Esophagus squamous epithelium (tissue), 5 donors: ENCODE data around the gene CACNA1I. TPM values are rescaled to one million over a fixed set of nuclear protein-coding genes. Genes with fewer than 3 reads are reported as not detected.

Source experiments
- DNase-seq: peaks from one replicate; lab custom pipeline; 2025; lab: John Stamatoyannopoulos, UW
- H3K27ac ChIP-seq, 4 donors: fragments of 200-600 bp; sonication (generic); one replicate each; pipeline ENCODE4 v1.5.1; 2016 to 2019; ENCODE audit warnings: mild to moderate bottlenecking in 1 of 4
- H3K27me3 ChIP-seq, 4 donors: fragments of 200-600 bp; sonication (generic); 1 replicate in 3 of 4; 2 replicates in 1 of 4; pipeline versions ENCODE4 v1.5.1 to v1.6.0; 2017 to 2021; ENCODE audit warnings: antibody characterized with exemption in 1 of 4
- H3K36me3 ChIP-seq, 3 donors: fragments of 200-600 bp; sonication (generic); one replicate each; pipeline ENCODE4 v1.5.1; 2016 to 2019
- H3K4me1 ChIP-seq, 3 donors: fragments of 200-600 bp; sonication (generic); one replicate each; pipeline ENCODE4 v1.5.1; 2017 to 2019
- H3K4me3 ChIP-seq, 4 donors: fragments of 200-600 bp; sonication (generic); 1 replicate in 3 of 4; 2 replicates in 1 of 4; pipeline ENCODE4 v1.5.1; 2016 to 2019; ENCODE audit warnings: mild to moderate bottlenecking in 2 of 4, moderate library complexity in 1 of 4
- H3K9me3 ChIP-seq, 3 donors: fragments of 200-600 bp; sonication (generic); one replicate each; pipeline ENCODE4 v1.5.1; 2016 to 2019
- POLR2A ChIP-seq, 4 donors: fragments of 450-650 bp; IDR thresholded peaks; one replicate each; pipeline ENCODE4 v1.6.1; 2017; ENCODE audit warnings: antibody characterized with exemption in 4 of 4, mild to moderate bottlenecking in 4 of 4, moderate library complexity in 3 of 4
- WGBS, 2 donors: methylation state at CpG; one replicate each; pipeline ENCODE4 v1.1.5; 2018; 5-methylcytosine and 5-hydroxymethylcytosine counted together
- intact Hi-C: fragments of 100-400 bp; cut with DNase I; formaldehyde crosslinking; loops from one replicate; pipeline ENCODE4 v1.15.0; 2022
- total RNA-seq, 4 donors: library from RNA; depleted of rRNA; stranded (reverse); fragments of >200 nt; gene quantifications; one replicate each; pipeline ENCODE4 v1.1.0, GENCODE V29; 2016
- TF ChIP-seq, protein P1 (sequence below), 6 experiments: fragments of 450-650 bp in 4 of 6; fragments of 200-600 bp in 2 of 6; sonication (generic) in 2 of 6; IDR thresholded peaks; one replicate each; pipeline ENCODE4 v1.5.1; 2016 to 2019; ENCODE audit warnings: antibody characterized with exemption in 6 of 6, mild to moderate bottlenecking in 4 of 6, moderate library complexity in 4 of 6
- donor health status: DM: yes; HTN: yes; CAD: no.

CACNA1I gene
- total RNA-seq, 4 donors from 2014 or later, result 0.12 to 0.38 (median 0.20) TPM

DNA sequence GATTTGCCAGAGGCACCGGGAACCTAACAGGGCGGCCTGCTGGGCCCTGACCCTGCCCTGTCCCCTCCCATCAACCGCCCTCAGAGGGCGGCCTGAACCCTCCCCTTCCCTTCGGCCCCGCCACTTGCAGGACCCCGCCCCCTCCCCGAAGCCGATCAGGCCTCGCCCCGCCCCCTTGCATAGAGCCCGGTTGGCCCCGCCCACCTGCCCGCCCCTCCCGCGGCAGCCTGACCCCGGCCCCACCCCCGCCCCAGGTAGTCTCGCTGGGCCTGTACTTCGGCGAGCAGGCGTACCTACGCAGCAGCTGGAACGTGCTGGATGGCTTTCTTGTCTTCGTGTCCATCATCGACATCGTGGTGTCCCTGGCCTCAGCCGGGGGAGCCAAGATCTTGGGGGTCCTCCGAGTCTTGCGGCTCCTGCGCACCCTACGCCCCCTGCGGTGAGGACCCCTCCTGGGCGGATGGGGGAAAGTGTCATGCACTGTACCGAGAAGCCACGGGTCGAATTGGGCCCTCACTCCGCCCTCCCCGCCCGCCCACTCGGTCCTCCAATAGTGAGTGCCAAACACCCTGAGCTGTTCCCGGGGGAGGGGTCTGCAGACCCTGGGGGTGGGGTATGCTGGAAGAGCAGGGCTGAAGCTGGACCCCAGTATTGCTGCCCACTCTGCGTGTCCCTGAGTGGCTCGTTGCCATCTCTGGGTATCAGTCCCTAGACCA lies 94.1 kb downstream of the CACNA1I start:
- WGBS, 2 donors, result 16 to 42% methylated on average over 7 to 14 of the region's 44 CpGs
- Histone ChIP-seq H3K9me3 (no peaks in the 10 kb centered on the region), H3K27ac (no peak overlapping the region), H3K4me1 (peaks cover 7 to 28% (median 10%) of the 10 kb centered on the region in 3 donors), H3K36me3 (no peaks in the 10 kb centered on the region), H3K4me3 (peak overlapping the region in 1 of 4 donors; percentile 2), H3K27me3 (peaks cover 4 to 91% (median 9%) of the 10 kb centered on the region in 4 donors)
- DNase-seq, result no peak
- TF ChIP-seq, protein P1, sequence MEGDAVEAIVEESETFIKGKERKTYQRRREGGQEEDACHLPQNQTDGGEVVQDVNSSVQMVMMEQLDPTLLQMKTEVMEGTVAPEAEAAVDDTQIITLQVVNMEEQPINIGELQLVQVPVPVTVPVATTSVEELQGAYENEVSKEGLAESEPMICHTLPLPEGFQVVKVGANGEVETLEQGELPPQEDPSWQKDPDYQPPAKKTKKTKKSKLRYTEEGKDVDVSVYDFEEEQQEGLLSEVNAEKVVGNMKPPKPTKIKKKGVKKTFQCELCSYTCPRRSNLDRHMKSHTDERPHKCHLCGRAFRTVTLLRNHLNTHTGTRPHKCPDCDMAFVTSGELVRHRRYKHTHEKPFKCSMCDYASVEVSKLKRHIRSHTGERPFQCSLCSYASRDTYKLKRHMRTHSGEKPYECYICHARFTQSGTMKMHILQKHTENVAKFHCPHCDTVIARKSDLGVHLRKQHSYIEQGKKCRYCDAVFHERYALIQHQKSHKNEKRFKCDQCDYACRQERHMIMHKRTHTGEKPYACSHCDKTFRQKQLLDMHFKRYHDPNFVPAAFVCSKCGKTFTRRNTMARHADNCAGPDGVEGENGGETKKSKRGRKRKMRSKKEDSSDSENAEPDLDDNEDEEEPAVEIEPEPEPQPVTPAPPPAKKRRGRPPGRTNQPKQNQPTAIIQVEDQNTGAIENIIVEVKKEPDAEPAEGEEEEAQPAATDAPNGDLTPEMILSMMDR (IDR thresholded peaks at IDR 0.05), result no peak
- no peak for TF ChIP-seq POLR2A (IDR thresholded peaks at IDR 0.05)
- intact Hi-C loops, result no loop called here

DNA sequence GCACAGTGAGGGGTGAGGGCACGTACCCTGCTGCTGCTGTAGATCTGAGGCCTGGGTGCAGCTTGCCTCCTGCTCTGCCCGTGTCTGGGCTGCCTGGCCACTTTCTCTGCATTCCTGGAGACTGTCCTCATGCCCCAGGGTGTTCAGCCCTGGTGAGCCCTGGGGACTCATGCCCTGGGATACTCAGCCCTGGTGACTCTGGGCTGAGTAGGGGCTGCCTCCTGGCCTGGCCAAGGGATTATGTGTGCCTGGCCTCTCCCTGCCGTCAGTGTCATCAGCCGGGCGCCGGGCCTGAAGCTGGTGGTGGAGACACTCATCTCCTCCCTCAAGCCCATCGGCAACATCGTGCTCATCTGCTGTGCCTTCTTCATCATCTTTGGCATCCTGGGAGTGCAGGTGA lies 94.7 kb downstream of the CACNA1I start:
- no peak for DNase-seq
- H3K9me3 ChIP-seq, result peaks cover 0 to 1% (median 0%) of the 10 kb centered on the region in 3 donors
- H3K27me3 ChIP-seq, result peaks cover 4 to 85% (median 9%) of the 10 kb centered on the region in 4 donors
- H3K4me1 ChIP-seq, result peaks cover 7 to 28% (median 10%) of the 10 kb centered on the region in 3 donors
- intact Hi-C loops, result no loop called here
- no peaks in the 10 kb centered on the region for H3K36me3 ChIP-seq
- H3K27ac ChIP-seq, result no peak overlapping the region
- H3K4me3 ChIP-seq, result no peak overlapping the region
- WGBS, 2 donors, result 49% methylated on average over 2 of the region's 8 CpGs; no CpG with 5 or more reads in 1 of the 2 donors
- no peak for TF ChIP-seq POLR2A (IDR thresholded peaks at IDR 0.05)
- TF ChIP-seq, protein P1 (IDR thresholded peaks at IDR 0.05), result no peak

DNA sequence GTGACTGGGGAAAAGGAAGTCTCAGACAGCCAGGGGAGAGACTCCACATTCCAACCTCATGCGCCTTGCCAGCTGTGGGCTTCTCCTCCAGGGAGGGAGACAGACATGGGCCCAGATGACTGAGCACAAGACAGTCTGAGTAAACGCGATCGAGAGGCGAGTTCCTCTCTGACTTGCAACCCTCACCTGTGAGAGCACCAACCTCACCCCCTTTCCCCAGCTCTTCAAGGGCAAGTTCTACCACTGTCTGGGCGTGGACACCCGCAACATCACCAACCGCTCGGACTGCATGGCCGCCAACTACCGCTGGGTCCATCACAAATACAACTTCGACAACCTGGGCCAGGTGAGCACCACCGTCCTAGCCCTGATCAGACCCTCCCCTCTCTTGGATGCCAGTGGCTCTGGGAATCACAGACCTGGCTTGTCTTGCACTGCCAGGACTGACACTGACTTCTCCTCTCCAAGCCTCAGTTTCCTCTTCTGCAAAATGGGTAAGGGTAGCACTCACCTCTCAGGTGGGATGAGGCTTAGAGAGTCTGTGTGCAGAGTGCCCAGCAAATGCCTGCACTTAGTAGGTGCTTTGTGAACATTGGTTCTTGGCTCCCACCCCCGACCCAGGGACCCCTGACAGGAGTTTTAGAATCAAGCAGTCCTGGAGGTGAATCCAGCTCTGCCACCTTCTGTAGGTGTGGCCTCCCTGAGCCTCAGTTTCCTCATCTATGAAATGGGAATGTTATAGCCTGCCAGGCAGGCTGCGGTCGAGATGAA lies 95.3 kb downstream of the CACNA1I start:
- Histone ChIP-seq H3K4me1 (peaks cover 7 to 28% (median 10%) of the 10 kb centered on the region in 3 donors), H3K27ac (no peak overlapping the region), H3K4me3 (no peak overlapping the region), H3K9me3 (peaks cover 0 to 8% (median 1%) of the 10 kb centered on the region in 3 donors), H3K36me3 (no peaks in the 10 kb centered on the region), H3K27me3 (peaks cover 4 to 79% (median 9%) of the 10 kb centered on the region in 4 donors)
- no peak for DNase-seq
- intact Hi-C loops, result no loop called here
- no peak for TF ChIP-seq POLR2A (IDR thresholded peaks at IDR 0.05)
- TF ChIP-seq, protein P1 (IDR thresholded peaks at IDR 0.05), result no peak
- WGBS, 2 donors, result 70 to 76% methylated on average over 7 to 12 of the region's 16 CpGs

DNA sequence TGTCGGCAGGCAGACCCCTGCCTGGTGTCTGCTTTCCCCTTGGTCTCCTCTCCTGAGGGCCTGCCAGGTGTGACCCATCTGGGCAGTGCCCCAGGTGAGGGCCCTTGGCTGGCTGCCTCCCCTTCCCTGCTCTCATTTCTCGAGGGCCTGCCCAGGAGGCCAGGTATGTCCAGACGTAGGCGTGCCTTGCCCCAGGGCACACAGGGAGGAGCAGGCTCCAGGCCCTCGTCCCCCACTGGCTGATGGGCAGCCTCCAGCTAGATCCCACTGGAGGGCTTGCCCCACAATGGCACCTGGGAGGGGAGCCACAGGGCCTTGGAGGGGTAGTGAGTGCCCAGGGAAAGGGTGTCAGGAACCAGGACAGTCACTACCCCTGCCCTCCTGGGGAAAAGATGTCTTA lies 95.9 kb downstream of the CACNA1I start:
- peaks cover 0 to 14% (median 8%) of the 10 kb centered on the region in 3 donors for H3K9me3 ChIP-seq
- 60% methylated on average over 1 of the region's 5 CpGs; no CpG with 5 or more reads in 1 of the 2 donors for WGBS, 2 donors
- peaks cover 7 to 28% (median 10%) of the 10 kb centered on the region in 3 donors for H3K4me1 ChIP-seq
- H3K27ac ChIP-seq, result no peak overlapping the region
- intact Hi-C loops, result no loop called here
- H3K4me3 ChIP-seq, result no peak overlapping the region
- H3K27me3 ChIP-seq, result peaks cover 4 to 73% (median 9%) of the 10 kb centered on the region in 4 donors
- DNase-seq, result no peak
- no peaks in the 10 kb centered on the region for H3K36me3 ChIP-seq
- TF ChIP-seq, protein P1 (IDR thresholded peaks at IDR 0.05), result no peak
- TF ChIP-seq POLR2A (IDR thresholded peaks at IDR 0.05), result no peak
